Dendritic cell treated with granulocyte-macrophage colony-stimulating factor and Interleukin-4, amounts not matched to agents 40 ng/mL and 50 ng/mL, for 4 days (primary cell): ENCODE measurements around the gene HIRA.

Source experiments
- H3K27ac Mint-ChIP-seq: one replicate; pipeline ENCODE4 v1.8.0; 2022; ENCODE audit warnings: mild to moderate bottlenecking, mixed read lengths
- H3K27me3 Mint-ChIP-seq: one replicate; pipeline ENCODE4 v1.8.0; 2022; ENCODE audit warnings: mild to moderate bottlenecking, mixed read lengths
- H3K36me3 Mint-ChIP-seq: one replicate; pipeline ENCODE4 v1.8.0; 2022; ENCODE audit warnings: low read depth, mixed read lengths
- H3K4me1 Mint-ChIP-seq: one replicate; pipeline ENCODE4 v1.8.0; 2022; ENCODE audit warnings: low read depth, mixed read lengths
- H3K4me3 Mint-ChIP-seq: one replicate; pipeline ENCODE4 v1.8.0; 2022; ENCODE audit warnings: mild to moderate bottlenecking, moderate library complexity, mixed read lengths
- H3K9me3 Mint-ChIP-seq: one replicate; pipeline ENCODE4 v1.8.0; 2022; ENCODE audit warnings: mixed read lengths
- intact Hi-C: fragments of 100-400 bp; cut with micrococcal nuclease; formaldehyde crosslinking; loops from one replicate; pipeline ENCODE4 v1.15.0; 2022

HIRA gene

DNA sequence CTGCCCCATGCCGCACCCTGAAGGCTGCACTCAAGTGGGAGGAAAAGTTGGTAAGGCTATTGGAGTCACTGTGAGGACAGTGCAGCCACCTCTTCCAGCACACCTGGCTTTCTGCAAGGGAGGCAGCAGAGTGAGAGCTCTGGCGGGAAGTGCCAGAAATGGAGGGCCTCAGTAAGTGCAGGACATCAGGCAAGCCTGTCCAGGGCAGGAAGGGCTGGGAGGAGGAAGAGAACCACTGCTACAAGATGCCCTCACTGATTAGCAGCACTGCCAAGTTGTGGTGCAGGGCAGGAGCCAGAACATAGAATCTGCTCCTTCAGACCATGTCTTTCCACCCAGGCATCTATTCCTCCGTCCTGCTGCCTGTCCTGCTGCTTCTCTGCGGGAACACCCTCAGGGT, 78.8 kb downstream of the HIRA start:
- H3K9me3 Mint-ChIP-seq = no peaks in the 10 kb centered on the region
- H3K36me3 Mint-ChIP-seq = peaks cover 96% of the 10 kb centered on the region

DNA sequence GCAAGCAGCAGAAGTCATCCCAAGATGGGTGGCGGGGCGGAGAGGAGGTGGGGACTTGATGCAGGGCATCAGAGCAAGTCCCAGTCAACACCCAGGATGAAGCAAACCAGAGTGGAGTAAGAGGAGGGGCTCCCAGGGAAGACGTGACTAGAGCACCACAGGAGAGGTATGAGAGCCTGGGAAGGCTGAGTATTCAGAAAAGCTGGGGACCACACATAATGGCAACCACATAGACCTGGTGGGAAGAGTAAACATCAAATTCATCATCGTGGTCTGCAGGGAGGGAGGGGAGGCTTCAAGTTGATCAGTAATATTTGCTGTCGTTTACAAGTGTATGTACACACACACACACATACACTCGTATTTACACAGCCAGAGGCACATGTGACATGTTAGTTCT, 79.3 kb downstream of the HIRA start:
- Mint-ChIP-seq H3K9me3 (no peaks in the 10 kb centered on the region), H3K27ac (no peak overlapping the region), H3K4me3 (no peak overlapping the region), H3K4me1 (no peaks in the 10 kb centered on the region), H3K27me3 (no peaks in the 10 kb centered on the region), H3K36me3 (peaks cover 96% of the 10 kb centered on the region)
- intact Hi-C loops = no loop called here

More for the DNA sequence above, 78.8 kb downstream of the HIRA start:
- Mint-ChIP-seq H3K27me3 (no peaks in the 10 kb centered on the region), H3K4me1 (no peaks in the 10 kb centered on the region), H3K4me3 (no peak overlapping the region), H3K27ac (no peak overlapping the region)
- intact Hi-C loops = no loop called here

DNA sequence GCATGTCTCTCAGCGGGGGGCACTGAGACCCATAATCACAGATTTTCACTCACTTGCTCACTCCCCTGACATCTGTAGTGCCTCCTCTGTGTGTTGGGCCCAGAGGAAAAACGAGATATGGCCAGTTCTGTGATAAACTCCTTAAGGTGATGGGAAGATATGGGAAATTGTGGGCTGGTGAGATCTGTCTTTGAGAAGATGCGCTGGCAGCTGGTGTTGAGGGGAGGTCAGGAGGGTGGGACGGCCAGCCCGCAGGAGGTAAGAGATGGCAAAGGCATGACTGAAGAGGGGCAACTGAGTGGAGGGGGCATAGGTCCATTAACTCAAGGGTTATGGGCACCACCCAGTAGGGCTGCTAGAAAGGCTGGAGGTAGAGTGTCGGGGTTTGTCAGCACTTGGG, 79.9 kb downstream of the HIRA start:
- Mint-ChIP-seq H3K9me3 (no peaks in the 10 kb centered on the region), H3K4me1 (no peaks in the 10 kb centered on the region), H3K27me3 (no peaks in the 10 kb centered on the region), H3K27ac (no peak overlapping the region), H3K4me3 (no peak overlapping the region), H3K36me3 (peaks cover 96% of the 10 kb centered on the region)
- intact Hi-C loops = no loop called here

DNA sequence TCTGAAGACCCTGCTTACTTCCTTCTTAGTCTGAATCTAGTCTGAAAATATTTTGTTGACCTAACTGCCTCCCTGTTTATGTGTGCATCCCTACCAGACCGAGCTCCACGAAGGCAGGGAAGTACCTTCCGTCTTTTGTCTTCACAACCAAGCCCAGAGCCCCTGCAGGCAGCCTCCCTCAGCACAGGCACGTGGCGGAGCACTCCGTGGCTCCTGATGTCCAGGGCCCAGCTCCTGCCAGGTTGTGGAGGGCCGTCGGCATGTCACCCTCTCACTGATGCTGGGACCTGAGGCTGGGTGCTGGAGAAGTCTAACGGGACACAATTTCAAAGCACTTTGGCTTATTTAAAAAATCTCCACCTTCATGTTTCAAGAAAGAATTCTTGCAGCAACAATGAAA, 80.6 kb downstream of the HIRA start:
- Mint-ChIP-seq H3K27me3 (no peaks in the 10 kb centered on the region), H3K4me1 (no peaks in the 10 kb centered on the region), H3K4me3 (no peak overlapping the region), H3K36me3 (peaks cover 96% of the 10 kb centered on the region), H3K27ac (no peak overlapping the region), H3K9me3 (no peaks in the 10 kb centered on the region)
- intact Hi-C loops = no loop called here

DNA sequence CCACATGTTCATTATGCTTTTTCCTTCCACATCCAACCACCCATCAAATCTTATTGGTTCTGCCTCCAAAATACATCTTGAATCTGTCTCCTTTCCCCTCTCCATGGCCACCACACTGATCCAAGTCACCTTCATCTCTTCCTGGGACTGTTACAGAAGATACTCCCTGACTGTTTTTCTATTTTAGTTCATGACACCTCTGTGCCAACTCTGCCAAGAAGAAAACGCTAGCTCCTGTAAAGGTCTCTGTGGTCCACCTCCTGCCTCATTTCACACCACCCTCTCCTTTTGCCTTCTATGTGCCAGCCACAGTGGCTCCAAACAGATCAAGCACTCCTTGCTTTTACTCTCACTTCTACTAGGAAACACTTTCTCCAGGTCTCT, 81.1 kb downstream of the HIRA start:
- H3K27ac Mint-ChIP-seq = no peak overlapping the region
- H3K36me3 Mint-ChIP-seq = peaks cover 96% of the 10 kb centered on the region
- no peaks in the 10 kb centered on the region for H3K27me3 Mint-ChIP-seq
- H3K4me3 Mint-ChIP-seq = no peak overlapping the region
- H3K4me1 Mint-ChIP-seq = no peaks in the 10 kb centered on the region
- intact Hi-C loops = no loop called here
- H3K9me3 Mint-ChIP-seq = no peaks in the 10 kb centered on the region

DNA sequence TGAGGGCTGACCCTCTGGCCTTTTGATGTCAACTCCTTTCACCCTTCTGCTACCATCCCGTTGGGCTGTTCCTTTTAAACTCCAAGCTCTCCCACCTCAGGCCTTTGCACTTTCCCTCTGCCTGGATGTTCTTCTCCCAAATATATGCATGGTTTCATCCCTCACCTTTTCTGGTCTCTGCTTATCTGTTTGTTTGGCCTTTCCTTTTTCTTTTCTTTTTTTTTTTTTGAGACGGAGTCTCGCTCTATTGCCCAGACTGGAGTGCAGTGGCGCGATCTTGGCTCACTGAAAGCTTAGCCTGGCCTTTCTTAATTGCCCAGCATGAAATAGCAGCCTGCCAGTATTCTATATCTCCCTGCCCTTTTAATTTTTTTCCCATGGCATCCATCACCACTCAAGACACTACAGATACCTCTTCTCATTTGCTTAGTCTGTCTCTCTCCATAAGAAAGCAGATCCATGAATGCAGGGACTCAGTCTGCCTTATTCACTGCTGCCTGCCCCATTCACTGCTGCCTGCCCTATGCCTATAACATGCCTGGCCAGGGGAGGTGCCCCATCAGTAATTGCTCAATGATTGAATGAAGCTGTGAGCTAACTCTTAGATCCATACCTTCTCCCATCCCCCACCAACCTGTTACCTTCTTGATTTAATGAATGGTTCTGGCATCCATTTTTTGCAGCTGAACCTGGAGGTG, 81.6 kb downstream of the HIRA start:
- H3K27ac Mint-ChIP-seq = no peak overlapping the region
- H3K9me3 Mint-ChIP-seq = no peaks in the 10 kb centered on the region
- H3K27me3 Mint-ChIP-seq = no peaks in the 10 kb centered on the region
- peaks cover 96% of the 10 kb centered on the region for H3K36me3 Mint-ChIP-seq
- intact Hi-C loops = no loop called here
- no peaks in the 10 kb centered on the region for H3K4me1 Mint-ChIP-seq
- H3K4me3 Mint-ChIP-seq = no peak overlapping the region

DNA sequence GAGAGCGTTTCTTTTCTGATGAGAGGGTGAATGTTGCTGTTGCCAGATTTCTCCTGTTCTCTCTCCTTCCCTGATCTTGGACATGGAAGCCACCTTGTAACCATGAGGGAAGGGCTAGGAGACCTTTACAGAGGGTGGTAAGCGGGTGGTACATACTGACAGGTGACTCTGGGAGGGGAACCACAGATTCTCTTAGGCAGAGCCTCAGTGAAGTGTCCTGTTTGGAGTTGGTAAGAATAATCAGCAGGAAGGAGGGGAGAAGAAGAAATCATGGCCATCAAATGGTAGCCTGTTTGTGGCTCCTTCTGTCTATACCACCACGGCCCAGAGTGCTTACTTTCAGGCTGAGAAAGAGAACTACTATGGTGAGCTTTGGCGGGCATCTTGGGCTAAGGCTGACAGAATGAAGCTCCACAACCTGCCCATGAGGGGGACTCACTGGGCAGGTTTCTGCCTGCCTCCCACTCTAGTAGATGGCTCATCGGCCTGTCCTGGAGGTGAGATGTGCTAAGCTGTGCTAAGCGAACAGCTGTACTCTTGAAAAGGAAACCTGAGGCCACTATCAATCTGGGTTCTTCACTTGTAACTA, 84.8 kb downstream of the HIRA start:
- H3K4me1 Mint-ChIP-seq = no peaks in the 10 kb centered on the region
- peaks cover 7% of the 10 kb centered on the region for H3K9me3 Mint-ChIP-seq
- intact Hi-C loops = no loop called here
- no peak overlapping the region for H3K27ac Mint-ChIP-seq
- H3K4me3 Mint-ChIP-seq = no peak overlapping the region
- H3K36me3 Mint-ChIP-seq = peaks cover 96% of the 10 kb centered on the region
- no peaks in the 10 kb centered on the region for H3K27me3 Mint-ChIP-seq

DNA sequence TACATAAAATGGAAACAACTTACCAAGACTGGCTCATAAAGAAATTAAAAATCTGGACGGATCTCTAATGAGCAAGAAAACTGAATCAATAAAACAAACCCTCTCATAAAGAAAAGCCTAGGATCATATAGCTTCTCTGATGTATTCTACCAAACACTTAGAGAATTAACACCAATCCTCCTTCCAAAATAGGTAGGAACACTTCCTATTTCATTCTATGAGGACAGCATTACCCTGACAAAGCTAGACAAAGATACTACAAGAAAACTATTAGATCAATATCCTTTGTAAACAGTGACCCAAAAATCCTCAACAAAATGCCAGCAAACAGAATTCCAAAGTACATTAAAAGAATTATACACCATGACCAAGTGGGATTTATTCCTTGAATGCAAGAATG, 87.1 kb downstream of the HIRA start:
- intact Hi-C loops = no loop called here
- no peak overlapping the region for H3K4me3 Mint-ChIP-seq
- H3K27ac Mint-ChIP-seq = no peak overlapping the region
- no peaks in the 10 kb centered on the region for H3K27me3 Mint-ChIP-seq
- no peaks in the 10 kb centered on the region for H3K4me1 Mint-ChIP-seq
- H3K9me3 Mint-ChIP-seq = peaks cover 16% of the 10 kb centered on the region
- peaks cover 96% of the 10 kb centered on the region for H3K36me3 Mint-ChIP-seq

DNA sequence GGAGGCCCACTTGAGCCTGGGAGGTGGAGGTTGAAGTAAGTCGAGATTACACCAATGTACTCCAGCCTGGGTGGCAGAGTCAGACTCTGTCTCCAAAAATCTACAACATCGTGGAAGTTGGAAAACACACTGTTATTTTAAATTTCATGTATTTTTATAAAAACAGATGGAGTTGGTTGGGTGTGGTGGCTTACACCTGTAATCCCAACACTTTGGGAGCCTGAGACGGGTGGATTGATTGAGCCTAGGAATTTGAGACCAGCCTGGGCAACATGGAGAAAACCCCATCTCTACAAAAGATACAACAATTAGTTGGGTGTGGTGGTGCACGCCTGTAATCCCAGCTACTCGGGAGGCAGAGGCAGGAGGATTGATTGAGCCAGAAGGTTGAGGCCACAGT, 88.1 kb downstream of the HIRA start:
- Mint-ChIP-seq H3K4me3 (no peak overlapping the region), H3K4me1 (no peaks in the 10 kb centered on the region), H3K9me3 (peaks cover 25% of the 10 kb centered on the region), H3K36me3 (peaks cover 96% of the 10 kb centered on the region), H3K27me3 (no peaks in the 10 kb centered on the region), H3K27ac (no peak overlapping the region)
- intact Hi-C loops = no loop called here

DNA sequence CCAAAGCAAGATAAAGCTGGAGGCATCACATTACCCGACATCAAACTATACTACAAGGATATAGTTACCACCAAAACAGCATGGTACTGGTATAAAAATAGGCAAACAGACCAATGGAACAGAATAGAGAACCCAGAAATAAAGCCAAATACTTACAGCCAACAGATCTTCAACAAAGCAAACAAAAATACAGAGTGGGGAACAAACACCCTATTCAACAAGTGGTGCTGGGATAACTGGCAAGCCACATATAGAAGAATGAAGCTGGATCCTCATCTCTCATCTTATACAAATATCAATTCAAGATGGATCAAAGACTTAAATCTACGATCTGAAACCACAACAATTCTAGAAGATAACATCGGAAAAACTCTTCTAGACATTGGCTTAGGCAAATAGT, 90.0 kb downstream of the HIRA start:
- peaks cover 45% of the 10 kb centered on the region for H3K9me3 Mint-ChIP-seq

DNA sequence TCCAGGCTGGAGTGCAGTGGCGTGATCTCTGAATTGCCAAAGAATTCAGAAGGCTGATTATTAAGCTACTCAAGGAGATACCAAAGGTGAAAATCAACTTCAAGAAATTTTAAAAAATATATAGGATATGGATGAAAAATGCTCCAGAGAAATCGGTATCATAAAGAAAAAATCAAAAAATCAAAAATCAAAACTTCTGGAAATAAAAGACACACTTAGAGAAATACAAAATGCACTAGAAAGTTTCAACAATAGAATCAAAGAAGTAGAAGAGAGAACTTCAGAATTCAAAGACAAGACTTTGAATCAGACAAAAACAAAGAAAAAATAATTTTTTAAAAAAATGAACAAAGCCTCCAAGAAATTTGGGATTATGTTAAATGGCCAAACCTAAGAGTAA, 94.4 kb downstream of the HIRA start:
- no peaks in the 10 kb centered on the region for H3K4me1 Mint-ChIP-seq
- H3K27ac Mint-ChIP-seq = no peak overlapping the region
- H3K4me3 Mint-ChIP-seq = no peak overlapping the region
- intact Hi-C loops = no loop called here
- peaks cover 100% of the 10 kb centered on the region for H3K36me3 Mint-ChIP-seq
- H3K9me3 Mint-ChIP-seq = peaks cover 72% of the 10 kb centered on the region
- no peaks in the 10 kb centered on the region for H3K27me3 Mint-ChIP-seq

More for the DNA sequence above, 90.0 kb downstream of the HIRA start:
- Mint-ChIP-seq H3K27me3 (no peaks in the 10 kb centered on the region), H3K27ac (no peak overlapping the region), H3K4me1 (no peaks in the 10 kb centered on the region), H3K4me3 (no peak overlapping the region), H3K36me3 (peaks cover 100% of the 10 kb centered on the region)
- intact Hi-C loops = no loop called here

DNA sequence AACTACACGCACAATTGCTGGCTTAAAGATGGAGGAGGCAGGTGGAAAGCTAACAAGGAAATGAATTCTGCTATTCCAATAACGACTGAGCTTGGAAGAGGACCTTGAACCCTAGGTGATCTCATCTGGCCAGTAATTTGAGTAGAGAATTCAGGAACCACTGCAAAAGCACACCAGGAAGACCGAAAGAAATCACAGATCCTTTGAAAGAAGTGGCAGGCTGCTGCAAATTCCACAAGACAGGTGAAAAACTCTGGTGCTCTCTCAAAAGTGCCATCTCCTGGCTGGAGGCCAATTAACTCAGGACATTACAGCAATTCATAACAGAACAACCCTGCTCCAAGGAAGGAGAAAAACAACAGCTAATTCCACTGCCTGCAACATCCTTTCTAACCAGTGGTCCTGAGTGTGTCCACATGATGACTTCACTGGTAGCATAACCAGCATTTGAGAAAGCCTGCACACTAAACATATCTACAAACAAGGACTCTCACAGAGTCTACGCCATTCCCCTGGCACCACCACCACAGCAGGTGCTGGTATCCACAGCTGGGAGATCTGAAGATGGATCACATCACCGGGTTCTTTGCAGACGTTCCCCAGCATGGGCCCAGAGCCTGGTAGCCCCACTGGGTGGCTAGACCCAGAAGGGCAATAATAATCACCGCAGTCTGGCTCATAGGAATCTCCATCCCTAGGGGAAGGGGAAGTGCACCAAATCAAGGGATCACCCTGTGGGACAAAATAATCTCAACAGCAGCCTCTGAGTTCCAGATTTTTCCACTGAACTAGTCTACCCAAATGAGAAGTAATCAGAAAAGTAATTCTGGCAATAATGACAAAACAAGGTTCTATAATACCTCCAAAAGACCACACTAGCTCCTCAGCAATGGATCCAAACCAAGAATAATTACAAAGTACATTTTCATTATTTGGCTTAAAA, 95.1 kb downstream of the HIRA start:
- Mint-ChIP-seq H3K4me3 (no peak overlapping the region), H3K36me3 (peaks cover 100% of the 10 kb centered on the region), H3K27ac (no peak overlapping the region), H3K9me3 (peaks cover 76% of the 10 kb centered on the region), H3K27me3 (no peaks in the 10 kb centered on the region), H3K4me1 (no peaks in the 10 kb centered on the region)
- intact Hi-C loops = no loop called here

DNA sequence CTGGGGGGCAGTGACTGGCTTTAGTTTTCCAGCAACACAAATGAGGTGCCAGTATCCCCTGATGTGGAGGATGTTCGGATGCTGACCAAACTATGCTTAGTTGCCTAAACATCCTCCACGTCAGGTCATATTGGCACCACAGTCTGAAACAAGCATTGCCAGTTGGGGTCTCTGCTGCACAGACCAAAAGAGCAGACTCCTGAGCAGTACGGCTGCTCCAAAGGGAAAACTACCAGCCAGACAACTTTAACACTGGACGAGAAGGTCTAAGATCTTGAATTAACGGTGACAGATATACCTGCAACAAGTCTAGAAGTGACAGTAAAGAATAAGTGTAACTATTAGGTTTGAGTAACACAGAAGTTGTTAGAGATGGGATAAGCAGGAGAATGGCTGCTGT, 99.6 kb downstream of the HIRA start:
- Mint-ChIP-seq H3K27me3 (no peaks in the 10 kb centered on the region), H3K9me3 (peaks cover 86% of the 10 kb centered on the region), H3K4me1 (no peaks in the 10 kb centered on the region), H3K27ac (no peak overlapping the region), H3K4me3 (no peak overlapping the region), H3K36me3 (peaks cover 88% of the 10 kb centered on the region)
- intact Hi-C loops = no loop called here

DNA sequence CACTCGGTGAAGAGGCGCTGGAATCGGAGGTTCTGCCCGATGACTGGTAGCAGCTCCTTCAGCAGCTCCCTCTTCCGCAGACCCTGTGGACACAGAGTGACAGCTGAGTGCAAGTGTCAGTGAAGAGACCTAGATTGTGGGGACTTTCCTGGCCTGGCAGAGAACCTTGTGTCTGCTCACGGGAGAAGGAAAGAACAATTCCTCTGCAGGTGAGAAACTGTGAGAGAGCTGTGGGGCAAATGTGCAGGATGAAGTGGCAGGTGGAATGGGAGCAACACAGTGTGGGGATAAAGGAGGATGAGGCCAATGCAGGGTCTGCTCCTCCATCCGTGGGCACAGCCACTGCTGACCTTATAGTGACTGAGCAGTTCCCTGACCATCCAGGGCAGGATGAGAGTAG, 100.1 kb downstream of the HIRA start:
- no peaks in the 10 kb centered on the region for H3K27me3 Mint-ChIP-seq
- H3K4me1 Mint-ChIP-seq = no peaks in the 10 kb centered on the region
- no peak overlapping the region for H3K4me3 Mint-ChIP-seq
- intact Hi-C loops = no loop called here
- no peak overlapping the region for H3K27ac Mint-ChIP-seq
- peaks cover 82% of the 10 kb centered on the region for H3K9me3 Mint-ChIP-seq
- H3K36me3 Mint-ChIP-seq = peaks cover 83% of the 10 kb centered on the region
